RWPE1 (cell line): ENCODE measurements around the gene ZMYND8.

Source experiments
- CTCF ChIA-PET: fragments of 350-600 bp; sonication (Branson Sonifier 250); formaldehyde crosslinking; extraction: SDS; loops from one replicate; lab custom pipeline; 2021; lab: Yijun Ruan, JAX
- POLR2A ChIA-PET: fragments of 400-600 bp; formaldehyde crosslinking; extraction: SDS; loops from one replicate; lab custom pipeline; 2020; ENCODE audit warnings: antibody characterized with exemption; ENCODE audit not compliant: low non-redundant PET; lab: Yijun Ruan, JAX
- DNase-seq: peaks from one replicate; pipeline ENCODE4 v3.0.0; 2012; ENCODE audit warnings: low spot score
- H3K27ac ChIP-seq: fragments of 450-650 bp; 2 replicates; pipeline ENCODE4 v1.5.1; 2017
- CTCF ChIP-seq: fragments of 450-650 bp; conservative IDR thresholded peaks from 2 replicates; pipeline ENCODE4 v1.5.1; 2017; ENCODE audit warnings: low read depth, mild to moderate bottlenecking

Gene ZMYND8

GRCh38 chr20:47335251-47336128 is 21.0 kb downstream of the ZMYND8 start:
- DNase-seq: no peak
- POLR2A ChIA-PET: no interaction called here
- CTCF ChIA-PET: interaction anchor here (1.0 kb wide), 1 partner anchor 48 kb away, joined by 3 read pairs; no protein-coding TSS in a partner anchor

GRCh38 chr20:47334022-47334551 is 22.4 kb downstream of the ZMYND8 start:
- TF ChIP-seq CTCF: no peak
- DNase-seq: peak; percentile 96
- CTCF ChIA-PET: interaction anchor here (0.7 kb wide), 1 partner anchor 139 kb away, joined by 6 read pairs; no protein-coding TSS in a partner anchor
- H3K27ac ChIP-seq: peak overlapping the region; percentile 100
- POLR2A ChIA-PET: interaction anchor here (0.7 to 1.4 kb wide), 2 partner anchors 16 to 25 kb away, joined by 5 to 6 read pairs; no protein-coding TSS in a partner anchor

More at GRCh38 chr20:47335251-47336128, 21.0 kb downstream of the ZMYND8 start:
- H3K27ac ChIP-seq: peak overlapping the region; percentile 100
- TF ChIP-seq CTCF: no peak

GRCh38 chr20:47332381-47333206 is 23.9 kb downstream of the ZMYND8 start:
- peak overlapping the region; percentile 100 for H3K27ac ChIP-seq
- no peak for DNase-seq
- no peak for TF ChIP-seq CTCF
- ChIA-PET CTCF (interaction anchor here (1.4 kb wide), 1 partner anchor 26 kb away, joined by 5 read pairs; no protein-coding TSS in a partner anchor), POLR2A (interaction anchor here (0.6 to 1.4 kb wide), 3 partner anchors 27 to 59 kb away, joined by 3 to 7 read pairs (median 6); no protein-coding TSS in a partner anchor)

- TF ChIP-seq CTCF: no peak
- ChIA-PET POLR2A (interaction anchor here (0.6 to 1.0 kb wide), 5 partner anchors 9 to 115 kb away, joined by 3 to 17 read pairs (median 3); no protein-coding TSS in a partner anchor), CTCF (interaction anchor here (1.0 to 5.0 kb wide), 3 partner anchors 27 to 52 kb away, joined by 3 to 25 read pairs (median 5); no protein-coding TSS in a partner anchor)
- H3K27ac ChIP-seq: peak overlapping the region; percentile 100
- peak; percentile 94 for DNase-seq
Observed at GRCh38 chr20:47330933-47331708, 25.4 kb downstream of the ZMYND8 start.

GRCh38 chr20:47330071-47330470 is 26.4 kb downstream of the ZMYND8 start:
- no peak for TF ChIP-seq CTCF
- POLR2A ChIA-PET: no interaction called here

More at GRCh38 chr20:47330071-47330470, 26.4 kb downstream of the ZMYND8 start:
- H3K27ac ChIP-seq: peak overlapping the region; percentile 100
- DNase-seq: no peak
- CTCF ChIA-PET: interaction anchor here (5.0 kb wide), 1 partner anchor 53 kb away, joined by 25 read pairs; no protein-coding TSS in a partner anchor
